Endothelial cell of umbilical vein (primary cell): Measurements from ENCODE around the gene BUD13.
"Not testable (repeated sequence)": the region's sequence is repeated elsewhere in the genome, so short reads cannot be mapped to it uniquely, and the experiment has no call there.

Experiments used
- MYC ChIP-seq: IDR thresholded peaks from one replicate; pipeline ENCODE4 v1.6.1; 2011; ENCODE audit warnings: mild to moderate bottlenecking, low read depth, low read length
- POLR2A ChIP-seq: IDR thresholded peaks from 2 replicates; pipeline ENCODE4 v1.6.1; 2012; ENCODE audit warnings: low read depth, mild to moderate bottlenecking, control low read depth, low read length
- POLR2AphosphoS5 ChIP-seq: IDR thresholded peaks from 2 replicates; pipeline ENCODE4 v1.6.1; 2012; ENCODE audit warnings: low read depth, mild to moderate bottlenecking, control low read depth, low read length, moderate library complexity; ENCODE audit not compliant: insufficient read depth
- TF ChIP-seq, protein P1 (sequence below), 2 donors: IDR thresholded peaks; 1 replicate in 1 of 2; 2 replicates in 1 of 2; pipeline ENCODE4 v1.5.1; 2011; ENCODE audit warnings: low read length in 2 of 2, mild to moderate bottlenecking in 2 of 2, moderate library complexity in 2 of 2, control low read depth in 1 of 2, inconsistent platforms in 1 of 2, low read depth in 1 of 2; ENCODE audit not compliant: insufficient read depth in 1 of 2; ENCODE audit errors: extremely low read depth in 1 of 2
- TF ChIP-seq, protein P2 (sequence below): IDR thresholded peaks from 2 replicates; pipeline ENCODE4 v1.6.1; 2011; ENCODE audit not compliant: insufficient read depth, insufficient read length

DNA sequence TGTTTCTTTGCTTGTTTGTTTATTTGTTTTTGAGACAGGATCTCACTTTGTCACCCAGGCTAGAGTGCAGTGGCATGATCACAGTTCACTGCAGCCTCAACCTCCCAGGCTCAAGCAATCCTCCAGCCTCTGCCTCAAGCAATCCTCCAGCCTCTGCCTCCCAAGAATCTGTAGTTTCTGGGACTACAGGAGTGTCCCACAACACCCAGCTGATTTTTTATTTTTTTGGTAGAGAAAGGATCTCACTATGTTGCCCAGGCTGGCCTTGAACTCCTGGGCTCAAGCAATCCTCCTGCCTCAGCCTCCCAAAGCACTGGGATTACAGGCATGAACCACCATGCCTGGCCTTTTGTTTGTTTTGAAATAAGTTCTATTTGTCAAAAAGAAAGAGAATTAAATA lies 28.9 kb upstream of the BUD13 start:
- not testable (repeated sequence) for TF ChIP-seq POLR2A, POLR2AphosphoS5, MYC
- TF ChIP-seq, protein P1, sequence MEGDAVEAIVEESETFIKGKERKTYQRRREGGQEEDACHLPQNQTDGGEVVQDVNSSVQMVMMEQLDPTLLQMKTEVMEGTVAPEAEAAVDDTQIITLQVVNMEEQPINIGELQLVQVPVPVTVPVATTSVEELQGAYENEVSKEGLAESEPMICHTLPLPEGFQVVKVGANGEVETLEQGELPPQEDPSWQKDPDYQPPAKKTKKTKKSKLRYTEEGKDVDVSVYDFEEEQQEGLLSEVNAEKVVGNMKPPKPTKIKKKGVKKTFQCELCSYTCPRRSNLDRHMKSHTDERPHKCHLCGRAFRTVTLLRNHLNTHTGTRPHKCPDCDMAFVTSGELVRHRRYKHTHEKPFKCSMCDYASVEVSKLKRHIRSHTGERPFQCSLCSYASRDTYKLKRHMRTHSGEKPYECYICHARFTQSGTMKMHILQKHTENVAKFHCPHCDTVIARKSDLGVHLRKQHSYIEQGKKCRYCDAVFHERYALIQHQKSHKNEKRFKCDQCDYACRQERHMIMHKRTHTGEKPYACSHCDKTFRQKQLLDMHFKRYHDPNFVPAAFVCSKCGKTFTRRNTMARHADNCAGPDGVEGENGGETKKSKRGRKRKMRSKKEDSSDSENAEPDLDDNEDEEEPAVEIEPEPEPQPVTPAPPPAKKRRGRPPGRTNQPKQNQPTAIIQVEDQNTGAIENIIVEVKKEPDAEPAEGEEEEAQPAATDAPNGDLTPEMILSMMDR (IDR thresholded peaks at IDR 0.05; ENCODE audit: extremely low read depth in 1 of 2, insufficient read depth in 1 of 2, low read depth in 1 of 2, low read length in 2 of 2), result not testable (repeated sequence)
- TF ChIP-seq, protein P2, sequence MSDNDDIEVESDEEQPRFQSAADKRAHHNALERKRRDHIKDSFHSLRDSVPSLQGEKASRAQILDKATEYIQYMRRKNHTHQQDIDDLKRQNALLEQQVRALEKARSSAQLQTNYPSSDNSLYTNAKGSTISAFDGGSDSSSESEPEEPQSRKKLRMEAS, result not testable (repeated sequence)
